Hematopoietic multipotent progenitor cell treated with erythropoietin and hydrocortisone succinate and interleukin-3 and kit ligand, for 8 days (in vitro differentiated cells): ENCODE data around the gene ATP6V1G1.
"Not testable (repeated sequence)": the region's sequence is repeated elsewhere in the genome, so short reads cannot be mapped to it uniquely, and the experiment has no call there.

Experiments used
- DNase-seq: peaks from one replicate; pipeline ENCODE4 v3.0.0-alpha.2; 2015

The ATP6V1G1 gene

GRCh38 chr9:114587345-114588202 lies at the start of gene ATP6V1G1:
TSS of gene ATP6V1G1 (plus strand) at chr9:114587769. CDS start at chr9:114587839, 70 bp downstream.
- DNase-seq: peak; percentile 98

- peak; percentile 21 for DNase-seq
Measured at GRCh38 chr9:114538241-114538640, 49.3 kb upstream of the ATP6V1G1 start.

- DNase-seq: no peak
Measured at GRCh38 chr9:114539701-114540380, 47.7 kb upstream of the ATP6V1G1 start.

- DNase-seq: no peak
Measured at GRCh38 chr9:114545055-114545454, 42.5 kb upstream of the ATP6V1G1 start.

GRCh38 chr9:114546851-114547250 lies 40.7 kb upstream of the ATP6V1G1 start:
- no peak for DNase-seq

- no peak for DNase-seq
Measured at GRCh38 chr9:114549697-114550330, 37.8 kb upstream of the ATP6V1G1 start.

- no peak for DNase-seq
Measured at GRCh38 chr9:114551750-114552685, 35.6 kb upstream of the ATP6V1G1 start.

GRCh38 chr9:114552706-114553105 lies 34.9 kb upstream of the ATP6V1G1 start:
- no peak for DNase-seq

- DNase-seq: no peak
Measured at GRCh38 chr9:114553202-114553601, 34.4 kb upstream of the ATP6V1G1 start.

GRCh38 chr9:114555696-114556095 lies 31.9 kb upstream of the ATP6V1G1 start:
- DNase-seq: no peak

GRCh38 chr9:114558027-114558675 lies 29.4 kb upstream of the ATP6V1G1 start:
- DNase-seq: no peak

GRCh38 chr9:114559830-114560513 lies 27.6 kb upstream of the ATP6V1G1 start:
- no peak for DNase-seq

GRCh38 chr9:114560956-114561355 lies 26.6 kb upstream of the ATP6V1G1 start:
- no peak for DNase-seq

- no peak for DNase-seq
Measured at GRCh38 chr9:114561771-114562170, 25.8 kb upstream of the ATP6V1G1 start.

GRCh38 chr9:114565204-114565603 lies 22.4 kb upstream of the ATP6V1G1 start:
- no peak for DNase-seq

GRCh38 chr9:114570742-114571141 lies 16.8 kb upstream of the ATP6V1G1 start:
- DNase-seq: no peak

- DNase-seq: no peak
Measured at GRCh38 chr9:114571391-114571790, 16.2 kb upstream of the ATP6V1G1 start.

- no peak for DNase-seq
Measured at GRCh38 chr9:114572199-114572598, 15.4 kb upstream of the ATP6V1G1 start.

- DNase-seq: no peak
Measured at GRCh38 chr9:114574438-114574837, 13.1 kb upstream of the ATP6V1G1 start.

GRCh38 chr9:114576779-114577178 lies 10.8 kb upstream of the ATP6V1G1 start:
- DNase-seq: not testable (repeated sequence)

GRCh38 chr9:114578134-114578533 lies 9.4 kb upstream of the ATP6V1G1 start:
- DNase-seq: not testable (repeated sequence)
